HL-60 (cell line): ENCODE results near the gene MISP3.

Source experiments
- DNase-seq, 2 experiments: peaks; one replicate each; pipeline ENCODE4 v3.0.0-alpha.2; 2010 to 2020; ENCODE audit warnings: low read depth in 1 of 2, low spot score in 1 of 2
- H3K27ac ChIP-seq: fragments of 250-450 bp; sonication (Bioruptor Pico); replicated peaks from 2 replicates; pipeline ENCODE4 v1.5.1; 2020; ENCODE audit warnings: mild to moderate bottlenecking, moderate library complexity
- H3K27me3 ChIP-seq: fragments of 250-450 bp; sonication (Bioruptor Pico); 2 replicates; pipeline ENCODE4 v1.5.1; 2021; ENCODE audit warnings: mild to moderate bottlenecking, moderate library complexity; ENCODE audit not compliant: insufficient read depth, poor library complexity, severe bottlenecking
- H3K4me3 ChIP-seq: replicated peaks from 2 replicates; pipeline ENCODE4 v1.5.1; 2011; ENCODE audit warnings: mild to moderate bottlenecking, control low read depth, low read length; ENCODE audit not compliant: insufficient read depth
- GABPA ChIP-seq: IDR thresholded peaks from 2 replicates; pipeline ENCODE4 v1.6.1; 2012; ENCODE audit warnings: low read depth
- POLR2AphosphoS5 ChIP-seq: IDR thresholded peaks from 2 replicates; pipeline ENCODE4 v1.6.1; 2012; ENCODE audit warnings: low read depth
- SPI1 ChIP-seq: IDR thresholded peaks from 2 replicates; pipeline ENCODE4 v1.6.1; 2012; ENCODE audit warnings: low read depth, mild to moderate bottlenecking, borderline replicate concordance
- TF ChIP-seq, protein P1 (sequence below): IDR thresholded peaks from 2 replicates; pipeline ENCODE4 v1.6.1; 2012; ENCODE audit warnings: low read depth; ENCODE audit not compliant: insufficient replicate concordance
- TF ChIP-seq, protein P2 (sequence below): IDR thresholded peaks from one replicate; pipeline ENCODE4 v1.5.1; 2011; ENCODE audit warnings: low read length, control low read depth, inconsistent platforms; ENCODE audit not compliant: insufficient read depth

Gene MISP3

GRCh38 chr19:14078411-14078810, 5.8 kb downstream of the MISP3 start:
- TF ChIP-seq POLR2AphosphoS5 (no peak), GABPA (no peak), SPI1 (no peak)
- TF ChIP-seq, protein P1, sequence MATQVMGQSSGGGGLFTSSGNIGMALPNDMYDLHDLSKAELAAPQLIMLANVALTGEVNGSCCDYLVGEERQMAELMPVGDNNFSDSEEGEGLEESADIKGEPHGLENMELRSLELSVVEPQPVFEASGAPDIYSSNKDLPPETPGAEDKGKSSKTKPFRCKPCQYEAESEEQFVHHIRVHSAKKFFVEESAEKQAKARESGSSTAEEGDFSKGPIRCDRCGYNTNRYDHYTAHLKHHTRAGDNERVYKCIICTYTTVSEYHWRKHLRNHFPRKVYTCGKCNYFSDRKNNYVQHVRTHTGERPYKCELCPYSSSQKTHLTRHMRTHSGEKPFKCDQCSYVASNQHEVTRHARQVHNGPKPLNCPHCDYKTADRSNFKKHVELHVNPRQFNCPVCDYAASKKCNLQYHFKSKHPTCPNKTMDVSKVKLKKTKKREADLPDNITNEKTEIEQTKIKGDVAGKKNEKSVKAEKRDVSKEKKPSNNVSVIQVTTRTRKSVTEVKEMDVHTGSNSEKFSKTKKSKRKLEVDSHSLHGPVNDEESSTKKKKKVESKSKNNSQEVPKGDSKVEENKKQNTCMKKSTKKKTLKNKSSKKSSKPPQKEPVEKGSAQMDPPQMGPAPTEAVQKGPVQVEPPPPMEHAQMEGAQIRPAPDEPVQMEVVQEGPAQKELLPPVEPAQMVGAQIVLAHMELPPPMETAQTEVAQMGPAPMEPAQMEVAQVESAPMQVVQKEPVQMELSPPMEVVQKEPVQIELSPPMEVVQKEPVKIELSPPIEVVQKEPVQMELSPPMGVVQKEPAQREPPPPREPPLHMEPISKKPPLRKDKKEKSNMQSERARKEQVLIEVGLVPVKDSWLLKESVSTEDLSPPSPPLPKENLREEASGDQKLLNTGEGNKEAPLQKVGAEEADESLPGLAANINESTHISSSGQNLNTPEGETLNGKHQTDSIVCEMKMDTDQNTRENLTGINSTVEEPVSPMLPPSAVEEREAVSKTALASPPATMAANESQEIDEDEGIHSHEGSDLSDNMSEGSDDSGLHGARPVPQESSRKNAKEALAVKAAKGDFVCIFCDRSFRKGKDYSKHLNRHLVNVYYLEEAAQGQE, result no peak
- TF ChIP-seq, protein P2, sequence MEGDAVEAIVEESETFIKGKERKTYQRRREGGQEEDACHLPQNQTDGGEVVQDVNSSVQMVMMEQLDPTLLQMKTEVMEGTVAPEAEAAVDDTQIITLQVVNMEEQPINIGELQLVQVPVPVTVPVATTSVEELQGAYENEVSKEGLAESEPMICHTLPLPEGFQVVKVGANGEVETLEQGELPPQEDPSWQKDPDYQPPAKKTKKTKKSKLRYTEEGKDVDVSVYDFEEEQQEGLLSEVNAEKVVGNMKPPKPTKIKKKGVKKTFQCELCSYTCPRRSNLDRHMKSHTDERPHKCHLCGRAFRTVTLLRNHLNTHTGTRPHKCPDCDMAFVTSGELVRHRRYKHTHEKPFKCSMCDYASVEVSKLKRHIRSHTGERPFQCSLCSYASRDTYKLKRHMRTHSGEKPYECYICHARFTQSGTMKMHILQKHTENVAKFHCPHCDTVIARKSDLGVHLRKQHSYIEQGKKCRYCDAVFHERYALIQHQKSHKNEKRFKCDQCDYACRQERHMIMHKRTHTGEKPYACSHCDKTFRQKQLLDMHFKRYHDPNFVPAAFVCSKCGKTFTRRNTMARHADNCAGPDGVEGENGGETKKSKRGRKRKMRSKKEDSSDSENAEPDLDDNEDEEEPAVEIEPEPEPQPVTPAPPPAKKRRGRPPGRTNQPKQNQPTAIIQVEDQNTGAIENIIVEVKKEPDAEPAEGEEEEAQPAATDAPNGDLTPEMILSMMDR, result no peak
- Histone ChIP-seq H3K4me3 (no peak overlapping the region), H3K27me3 (no peaks in the 10 kb centered on the region), H3K27ac (no peak overlapping the region)
- no peak for DNase-seq

DNA sequence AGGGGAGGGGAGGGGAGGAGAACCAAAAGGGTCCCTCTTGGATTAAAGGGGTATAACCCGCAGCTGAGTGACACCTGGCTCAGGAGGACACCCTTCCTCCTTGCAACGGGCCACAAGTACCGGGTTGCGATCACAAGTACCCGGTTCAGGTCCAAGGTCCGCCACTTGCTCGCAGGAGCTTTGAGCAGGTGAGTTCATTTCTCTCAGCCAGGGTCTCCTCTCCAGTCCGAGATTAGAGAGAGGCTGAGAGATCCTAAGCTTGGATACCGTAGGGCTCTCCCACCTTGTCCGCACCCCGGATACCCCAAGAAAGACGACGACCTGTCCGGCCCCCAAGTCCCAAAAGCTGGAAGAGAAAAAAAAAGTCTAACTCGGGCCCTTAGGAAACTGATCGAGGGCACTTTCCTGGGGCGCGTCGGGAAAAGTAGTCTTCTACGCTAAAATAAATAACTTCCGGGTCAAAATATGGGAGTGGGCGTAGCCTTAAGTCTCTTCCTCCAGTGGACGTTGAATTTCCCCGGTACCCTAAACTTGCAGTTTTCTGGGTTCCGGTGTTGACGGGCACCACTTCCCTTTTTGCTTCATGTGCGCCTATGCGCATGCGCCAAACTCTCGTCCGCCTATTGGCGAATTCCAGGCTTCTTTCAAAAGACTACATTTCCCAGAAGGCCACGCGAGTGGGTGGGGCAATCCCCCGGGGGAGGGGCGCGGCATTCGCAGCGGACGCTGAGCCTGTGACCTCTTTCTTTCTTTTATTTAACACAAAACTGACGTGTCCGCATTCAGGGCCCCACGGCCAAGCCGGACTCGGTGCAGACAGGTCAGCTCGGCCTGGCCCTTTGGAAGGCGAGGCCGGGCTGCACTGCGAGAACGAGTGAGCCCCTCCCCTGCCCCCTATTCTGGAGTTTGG, 8.6 kb downstream of the MISP3 start:
- Histone ChIP-seq H3K27ac (peak overlapping the region; percentile 70), H3K4me3 (peak overlapping the region; percentile 61), H3K27me3 (no peaks in the 10 kb centered on the region)
- TF ChIP-seq, protein P1, result peak; percentile 27
- no peak; the same call in 1 of the 2 replicates for TF ChIP-seq POLR2AphosphoS5
- TF ChIP-seq, protein P2, result no peak
- TF ChIP-seq GABPA, result peak; percentile 96
- TF ChIP-seq SPI1, result peak; percentile 97
- peak; percentile 97 to 99 for DNase-seq

DNA sequence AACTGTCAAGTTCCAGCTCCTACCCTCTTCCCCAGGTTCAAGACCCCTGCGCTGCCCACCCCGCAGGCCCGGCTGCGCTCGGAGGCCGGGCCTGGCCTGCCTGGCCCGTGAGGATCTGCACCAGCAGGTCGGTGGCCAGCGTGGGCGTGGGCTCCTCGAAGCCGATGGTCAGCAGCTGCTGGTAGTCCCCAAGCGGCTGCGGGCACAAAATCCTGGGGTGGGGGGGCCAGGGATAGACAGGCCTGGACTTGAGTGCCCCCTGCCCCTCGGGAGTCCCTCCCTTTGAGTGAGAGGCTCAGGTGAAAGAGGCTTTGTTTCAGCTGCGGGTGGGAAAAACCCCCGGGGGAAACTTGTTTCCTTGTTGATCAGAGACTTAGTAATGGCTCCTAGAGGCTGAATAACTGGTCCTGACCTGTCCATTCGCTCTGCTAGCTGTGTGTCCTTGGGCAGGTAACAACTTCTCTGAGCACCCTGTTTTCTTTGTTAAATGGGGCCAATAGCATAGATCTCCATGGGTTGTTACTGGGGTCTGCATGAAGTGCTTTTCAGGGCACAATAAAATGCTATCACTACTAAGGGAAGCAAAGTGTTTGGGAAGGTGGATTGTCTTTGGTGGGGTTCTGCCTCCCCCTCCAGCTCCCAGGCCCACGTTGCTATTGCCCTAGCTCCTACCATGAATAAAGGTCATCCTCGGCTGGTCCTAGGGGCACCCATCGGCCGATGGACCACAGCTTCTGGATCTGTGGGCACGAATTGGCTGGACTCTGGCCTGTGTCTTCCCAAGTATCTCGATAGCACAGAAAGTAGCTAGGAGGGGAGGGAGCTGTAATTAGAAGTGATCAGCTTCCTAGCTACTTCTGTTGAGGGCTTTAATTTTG, 9.4 kb downstream of the MISP3 start:
- no peaks in the 10 kb centered on the region for H3K27me3 ChIP-seq
- no peak for TF ChIP-seq SPI1
- TF ChIP-seq POLR2AphosphoS5, result no peak
- TF ChIP-seq, protein P2, result no peak
- no peak for TF ChIP-seq GABPA
- TF ChIP-seq, protein P1, result no peak
- no peak for DNase-seq
- peak overlapping the region; percentile 54 for H3K4me3 ChIP-seq
- peak overlapping the region; percentile 56 for H3K27ac ChIP-seq
